ENCODE data around the gene ETV3.
A peak's percentile ranks its signal among the peaks of the same experiment; 100 is the strongest.

ETV3 gene

DNA sequence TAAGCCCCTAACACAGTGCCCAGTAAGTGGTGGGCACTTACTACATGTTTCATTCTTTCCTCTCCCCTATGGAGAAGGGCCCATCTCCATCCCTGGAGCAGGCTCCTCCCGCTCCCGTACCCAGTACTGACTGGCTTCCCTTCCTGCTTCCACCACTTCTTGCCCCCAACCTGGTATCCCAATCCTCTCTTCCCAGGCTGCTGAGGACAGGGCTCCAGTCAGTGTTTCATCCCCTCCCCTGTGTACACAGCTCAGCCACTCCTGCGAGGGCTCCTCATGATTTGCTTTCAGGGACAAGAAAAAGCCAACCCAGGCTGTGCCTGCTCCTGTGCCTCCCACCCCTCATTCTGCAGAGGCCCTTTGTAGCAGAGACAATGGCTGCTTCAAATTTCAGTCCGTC is 20.8 kb upstream of the ETV3 start (continued):
- TF ChIP-seq TSHZ2 (CRISPR knock-in tag; IDR thresholded peaks at IDR 0.05): no peak

- no peak for TF ChIP-seq GLIS3 (CRISPR knock-in tag; IDR thresholded peaks at IDR 0.05)
- TF ChIP-seq CREB5 (CRISPR knock-in tag; IDR thresholded peaks at IDR 0.05; ENCODE audit: low read depth): no peak
- no peak for TF ChIP-seq ZNF70 (CRISPR knock-in tag; IDR thresholded peaks at IDR 0.05)
- no peak for TF ChIP-seq PATZ1 (CRISPR knock-in tag; IDR thresholded peaks at IDR 0.05; ENCODE audit: borderline replicate concordance)
- no peak for TF ChIP-seq PPARA (CRISPR knock-in tag; IDR thresholded peaks at IDR 0.05; ENCODE audit: borderline replicate concordance)
- ATAC-seq: peak; percentile 8; the same call in 1 of the 3 replicates
Observed at GRCh38 chr1:157157501-157158190, 19.5 kb upstream of the ETV3 start.

GRCh38 chr1:157156058-157156541 is 17.9 kb upstream of the ETV3 start:
- no peak for TF ChIP-seq OSR1 (CRISPR knock-in tag; IDR thresholded peaks at IDR 0.05)
- TF ChIP-seq TOX (CRISPR knock-in tag; IDR thresholded peaks at IDR 0.05; ENCODE audit: borderline replicate concordance): no peak
- TF ChIP-seq ZNF565 (CRISPR knock-in tag; conservative IDR thresholded peaks at IDR 0.05; ENCODE audit: low read depth): no peak
- TF ChIP-seq GLIS3 (CRISPR knock-in tag; IDR thresholded peaks at IDR 0.05): no peak
- peak; percentile 91 for ATAC-seq

DNA sequence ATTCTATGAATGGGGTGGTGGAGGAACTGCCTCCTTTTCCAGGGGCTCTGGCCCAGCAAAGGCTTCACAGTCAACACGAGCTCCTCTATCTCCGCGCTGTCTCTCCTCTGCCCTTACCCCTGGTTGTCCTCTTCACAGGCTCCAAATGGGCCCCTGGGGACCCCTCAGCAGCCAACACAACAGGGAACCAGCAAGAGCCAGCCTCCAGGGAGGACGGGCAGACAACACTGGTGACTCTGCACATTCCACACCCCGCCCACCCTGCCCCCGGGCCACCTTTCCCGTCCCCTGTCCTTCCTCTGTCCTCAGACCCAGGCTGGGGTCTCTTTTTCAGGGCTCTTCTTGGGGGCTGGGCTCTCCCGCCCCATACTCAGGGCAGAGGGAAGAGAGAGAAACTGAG is 17.5 kb upstream of the ETV3 start:
- TF ChIP-seq RARB (CRISPR knock-in tag; IDR thresholded peaks at IDR 0.05): no peak
- TF ChIP-seq POU6F1 (CRISPR knock-in tag; IDR thresholded peaks at IDR 0.05; ENCODE audit: borderline replicate concordance, low read depth): no peak
- TF ChIP-seq, protein P1, sequence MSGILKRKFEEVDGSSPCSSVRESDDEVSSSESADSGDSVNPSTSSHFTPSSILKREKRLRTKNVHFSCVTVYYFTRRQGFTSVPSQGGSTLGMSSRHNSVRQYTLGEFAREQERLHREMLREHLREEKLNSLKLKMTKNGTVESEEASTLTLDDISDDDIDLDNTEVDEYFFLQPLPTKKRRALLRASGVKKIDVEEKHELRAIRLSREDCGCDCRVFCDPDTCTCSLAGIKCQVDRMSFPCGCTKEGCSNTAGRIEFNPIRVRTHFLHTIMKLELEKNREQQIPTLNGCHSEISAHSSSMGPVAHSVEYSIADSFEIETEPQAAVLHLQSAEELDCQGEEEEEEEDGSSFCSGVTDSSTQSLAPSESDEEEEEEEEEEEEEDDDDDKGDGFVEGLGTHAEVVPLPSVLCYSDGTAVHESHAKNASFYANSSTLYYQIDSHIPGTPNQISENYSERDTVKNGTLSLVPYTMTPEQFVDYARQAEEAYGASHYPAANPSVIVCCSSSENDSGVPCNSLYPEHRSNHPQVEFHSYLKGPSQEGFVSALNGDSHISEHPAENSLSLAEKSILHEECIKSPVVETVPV (CRISPR knock-in tag; IDR thresholded peaks at IDR 0.05): no peak
- TF ChIP-seq ZNF8 (CRISPR knock-in tag; IDR thresholded peaks at IDR 0.05): no peak
- TF ChIP-seq PATZ1 (CRISPR knock-in tag; IDR thresholded peaks at IDR 0.05; ENCODE audit: borderline replicate concordance): no peak
- ATAC-seq: peak; percentile 34

All from SK-N-SH treated with all-trans-retinoic acid at 6 μM for 48 hours (cell line).